Heart left ventricle (tissue), 13 donors: ENCODE results near the gene RAB1A.

ENCODE experiments used
- POLR2A ChIP-seq, 2 donors: fragments of 450-650 bp; IDR thresholded peaks; one replicate each; pipeline ENCODE4 v1.6.1; 2017; ENCODE audit warnings: antibody characterized with exemption in 2 of 2, mild to moderate bottlenecking in 2 of 2, moderate library complexity in 2 of 2
- TF ChIP-seq, protein P1 (sequence below), 12 donors: fragments of 200-600 bp; sonication (generic) in 4 of 12; IDR thresholded peaks; one replicate each; pipeline versions ENCODE4 v1.5.0 to v1.8.0; 2018 to 2022; ENCODE audit warnings: antibody characterized with exemption in 12 of 12, mild to moderate bottlenecking in 5 of 12
- donor health status: ischemic (EF 13 %, LVEDD 7.1; RV severe dilation, severe dysfunction).
- donor health status: DM: no; HTN: yes; CAD: no.
- donor health status: DM: no; HTN: no; CAD: no.
- donor health status: ischemic (EF 25% LVEDD 6.9; RV normal size, moderate dysfunction).
- donor health status: ischemic (EF 25% LVEDD 5.7; RV mildly dilated, moderate dysfunction).
- donor health status: ischemic (EF 35%, LVEDD 5.7; RV mildly dilated, moderate dysfunction).
- donor health status: nonischemic (EF 11% LVEDD 7.7; RV severe dilation, severe dysfunction).
- donor health status: DM: yes; HTN: yes; CAD: no.
- donor health status: PGD.
- donor health status: ischemic (EF 29% LVEDD 5.4; RV normal size, mild dysfunction).
- donor health status: nonischemic (EF 23%, LVEDD 6.1; RV moderate dilation, normal function).

DNA sequence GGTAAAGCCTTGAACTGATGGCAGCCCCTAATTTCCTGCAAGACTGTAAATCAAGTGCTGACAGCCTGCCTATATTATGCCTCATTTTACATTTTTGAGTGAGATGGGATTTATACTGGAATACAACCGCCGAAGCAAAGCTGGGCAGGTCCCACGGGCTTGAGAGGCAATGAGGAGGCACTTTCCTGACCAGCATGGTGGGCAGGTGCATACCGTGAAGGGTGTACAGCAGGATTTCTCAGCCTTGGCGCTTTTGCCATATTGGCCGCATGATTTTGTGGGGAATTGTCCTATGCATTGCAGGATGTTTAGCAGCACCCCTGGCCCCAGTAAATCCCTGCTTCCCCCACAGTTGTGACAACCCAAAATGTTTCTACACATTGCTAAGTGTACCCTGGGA, 50.9 kb downstream of the RAB1A start:
- TF ChIP-seq, protein P1, sequence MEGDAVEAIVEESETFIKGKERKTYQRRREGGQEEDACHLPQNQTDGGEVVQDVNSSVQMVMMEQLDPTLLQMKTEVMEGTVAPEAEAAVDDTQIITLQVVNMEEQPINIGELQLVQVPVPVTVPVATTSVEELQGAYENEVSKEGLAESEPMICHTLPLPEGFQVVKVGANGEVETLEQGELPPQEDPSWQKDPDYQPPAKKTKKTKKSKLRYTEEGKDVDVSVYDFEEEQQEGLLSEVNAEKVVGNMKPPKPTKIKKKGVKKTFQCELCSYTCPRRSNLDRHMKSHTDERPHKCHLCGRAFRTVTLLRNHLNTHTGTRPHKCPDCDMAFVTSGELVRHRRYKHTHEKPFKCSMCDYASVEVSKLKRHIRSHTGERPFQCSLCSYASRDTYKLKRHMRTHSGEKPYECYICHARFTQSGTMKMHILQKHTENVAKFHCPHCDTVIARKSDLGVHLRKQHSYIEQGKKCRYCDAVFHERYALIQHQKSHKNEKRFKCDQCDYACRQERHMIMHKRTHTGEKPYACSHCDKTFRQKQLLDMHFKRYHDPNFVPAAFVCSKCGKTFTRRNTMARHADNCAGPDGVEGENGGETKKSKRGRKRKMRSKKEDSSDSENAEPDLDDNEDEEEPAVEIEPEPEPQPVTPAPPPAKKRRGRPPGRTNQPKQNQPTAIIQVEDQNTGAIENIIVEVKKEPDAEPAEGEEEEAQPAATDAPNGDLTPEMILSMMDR (IDR thresholded peaks at IDR 0.05), result no peak
- TF ChIP-seq POLR2A (IDR thresholded peaks at IDR 0.05), result no peak
